Suprapubic skin (tissue), 4 donors: ENCODE results near the gene PON3.

Experiments used
- CTCF ChIP-seq, 2 donors: fragments of 200-600 bp in 1 of 2; fragments of 450-650 bp in 1 of 2; sonication (generic) in 1 of 2; IDR thresholded peaks; one replicate each; pipeline ENCODE4 v1.5.1; 2016 to 2019; ENCODE audit warnings: antibody characterized with exemption in 2 of 2, mild to moderate bottlenecking in 1 of 2, moderate library complexity in 1 of 2
- EP300 ChIP-seq: sonication (generic); formaldehyde crosslinking; IDR thresholded peaks from one replicate; pipeline ENCODE4 v1.6.1; 2017; ENCODE audit warnings: antibody characterized with exemption
- POLR2A ChIP-seq, 2 donors: fragments of 450-650 bp; IDR thresholded peaks; one replicate each; pipeline ENCODE4 v1.6.1; 2017; ENCODE audit warnings: antibody characterized with exemption in 2 of 2, mild to moderate bottlenecking in 2 of 2, moderate library complexity in 2 of 2
- POLR2AphosphoS5 ChIP-seq, 3 donors: sonication (generic); formaldehyde crosslinking; IDR thresholded peaks; one replicate each; pipeline ENCODE4 v1.6.1; 2017; ENCODE audit warnings: antibody characterized with exemption in 3 of 3

GRCh38 chr7:95434557-95435421 lies 38.6 kb upstream of the PON3 start, which contains the start of gene PON2:
- no peak for TF ChIP-seq EP300
- peak in 1 of 2 donors; percentile 32 for TF ChIP-seq POLR2A (IDR thresholded peaks at IDR 0.05)
- TF ChIP-seq CTCF (IDR thresholded peaks at IDR 0.05), result no peak
- peak in 1 of 3 donors; percentile 12 for TF ChIP-seq POLR2AphosphoS5 (IDR thresholded peaks at IDR 0.05)
